ENCODE results near the gene RAB33B. TPM values are rescaled to one million over a fixed set of nuclear protein-coding genes. Genes with fewer than 3 reads are reported as not detected.
A peak's percentile ranks its signal among the peaks of the same experiment; 100 is the strongest.

RAB33B gene
- total and polyA plus RNA-seq, 2 donors (not counting 1 experiment from before 2014, with no cell fraction given), result 11.4 to 11.7 TPM

DNA sequence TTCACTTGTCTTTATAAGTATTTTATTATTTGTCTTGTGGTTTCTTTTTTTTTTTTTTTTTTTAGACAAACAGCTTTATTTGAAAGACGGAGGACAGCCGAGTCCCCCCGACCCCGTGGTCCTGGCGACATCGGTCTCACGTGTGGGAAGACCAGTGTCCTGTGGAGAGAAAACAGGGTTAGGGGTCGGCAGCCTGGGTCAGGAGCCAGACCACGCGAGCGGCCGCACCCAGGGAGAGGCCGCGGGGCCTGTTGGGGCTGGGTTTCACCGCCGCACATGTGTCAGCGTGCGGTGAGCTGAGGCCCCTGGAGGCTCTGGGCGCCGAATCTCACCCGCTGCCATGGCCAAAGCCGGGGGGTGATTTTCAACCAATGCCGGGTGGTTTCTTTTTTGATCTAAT is 17.8 kb upstream of the RAB33B start:
- Histone ChIP-seq H3K36me3 (ENCODE audit: control insufficient read depth, insufficient read depth, low read length) (no peaks in the 10 kb centered on the region), H3K4me2 (ENCODE audit: extremely low read depth, insufficient read depth, low read length) (no peak overlapping the region), H2AFZ (ENCODE audit: low read length) (no peak overlapping the region), H3K9me3 (ENCODE audit: control insufficient read depth, insufficient read depth, low read depth, low read length) (no peaks in the 10 kb centered on the region), H3K4me3 (replicated peaks in 1 of 4; ENCODE audit: control extremely low read depth in 1 of 4, insufficient read depth in 1 of 4, low read depth in 3 of 4, low read length in 4 of 4) (no peak overlapping the region), H3K27me3 (ENCODE audit: control insufficient read depth, insufficient read depth, low read length) (no peaks in the 10 kb centered on the region), H3K9ac (ENCODE audit: insufficient read depth, low read length) (no peak overlapping the region), H3K4me1 (ENCODE audit: control insufficient read depth, extremely low read depth, insufficient read depth, low read length) (no peaks in the 10 kb centered on the region), H3K27ac (ENCODE audit: insufficient read depth, low read length) (no peak overlapping the region), H4K20me1 (ENCODE audit: control insufficient read depth, extremely low read depth, insufficient read depth, low read length) (no peaks in the 10 kb centered on the region), H3K79me2 (ENCODE audit: control insufficient read depth, insufficient read depth, low read length) (no peaks in the 10 kb centered on the region)
- no peak for TF ChIP-seq EZH2 (IDR thresholded peaks at IDR 0.05; ENCODE audit: low read length, missing control alignments)
- TF ChIP-seq, protein P1, sequence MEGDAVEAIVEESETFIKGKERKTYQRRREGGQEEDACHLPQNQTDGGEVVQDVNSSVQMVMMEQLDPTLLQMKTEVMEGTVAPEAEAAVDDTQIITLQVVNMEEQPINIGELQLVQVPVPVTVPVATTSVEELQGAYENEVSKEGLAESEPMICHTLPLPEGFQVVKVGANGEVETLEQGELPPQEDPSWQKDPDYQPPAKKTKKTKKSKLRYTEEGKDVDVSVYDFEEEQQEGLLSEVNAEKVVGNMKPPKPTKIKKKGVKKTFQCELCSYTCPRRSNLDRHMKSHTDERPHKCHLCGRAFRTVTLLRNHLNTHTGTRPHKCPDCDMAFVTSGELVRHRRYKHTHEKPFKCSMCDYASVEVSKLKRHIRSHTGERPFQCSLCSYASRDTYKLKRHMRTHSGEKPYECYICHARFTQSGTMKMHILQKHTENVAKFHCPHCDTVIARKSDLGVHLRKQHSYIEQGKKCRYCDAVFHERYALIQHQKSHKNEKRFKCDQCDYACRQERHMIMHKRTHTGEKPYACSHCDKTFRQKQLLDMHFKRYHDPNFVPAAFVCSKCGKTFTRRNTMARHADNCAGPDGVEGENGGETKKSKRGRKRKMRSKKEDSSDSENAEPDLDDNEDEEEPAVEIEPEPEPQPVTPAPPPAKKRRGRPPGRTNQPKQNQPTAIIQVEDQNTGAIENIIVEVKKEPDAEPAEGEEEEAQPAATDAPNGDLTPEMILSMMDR (conservative IDR thresholded peaks at IDR 0.05 in 1 of 2, IDR thresholded peaks at IDR 0.05 in 1 of 2; ENCODE audit: low read depth in 1 of 2, low read length in 2 of 2), result no peak
- no peak for DNase-seq (ENCODE audit: low read depth in 2 of 2)

DNA sequence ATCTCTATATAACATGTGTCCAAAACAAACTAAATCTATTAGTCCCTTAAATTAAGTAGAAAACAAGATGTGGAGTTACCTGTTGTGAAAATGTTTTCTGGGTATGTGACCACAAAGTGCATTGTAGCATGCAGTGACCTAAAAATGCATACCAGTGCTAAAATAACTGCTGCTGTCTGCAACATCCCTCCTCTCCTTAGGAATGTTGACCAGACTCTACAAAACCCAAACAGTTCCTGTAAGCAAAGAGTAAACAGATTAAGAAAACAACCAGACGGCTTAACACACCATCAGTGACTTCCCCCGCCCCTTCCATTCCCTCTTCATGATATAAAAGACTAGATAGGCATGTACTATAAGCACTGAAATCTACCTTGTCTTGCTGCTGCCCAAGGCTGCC is 15.8 kb upstream of the RAB33B start:
- Histone ChIP-seq H3K36me3 (ENCODE audit: control insufficient read depth, insufficient read depth, low read length) (no peaks in the 10 kb centered on the region), H3K9ac (ENCODE audit: insufficient read depth, low read length) (no peak overlapping the region), H3K4me2 (ENCODE audit: extremely low read depth, insufficient read depth, low read length) (no peak overlapping the region), H3K27ac (ENCODE audit: insufficient read depth, low read length) (no peak overlapping the region), H4K20me1 (ENCODE audit: control insufficient read depth, extremely low read depth, insufficient read depth, low read length) (no peaks in the 10 kb centered on the region), H3K9me3 (ENCODE audit: control insufficient read depth, insufficient read depth, low read depth, low read length) (no peaks in the 10 kb centered on the region), H3K79me2 (ENCODE audit: control insufficient read depth, insufficient read depth, low read length) (no peaks in the 10 kb centered on the region), H3K4me1 (ENCODE audit: control insufficient read depth, extremely low read depth, insufficient read depth, low read length) (no peaks in the 10 kb centered on the region), H3K4me3 (replicated peaks in 1 of 4; ENCODE audit: control extremely low read depth in 1 of 4, insufficient read depth in 1 of 4, low read depth in 3 of 4, low read length in 4 of 4) (no peak overlapping the region), H3K27me3 (ENCODE audit: control insufficient read depth, insufficient read depth, low read length) (no peaks in the 10 kb centered on the region), H2AFZ (ENCODE audit: low read length) (no peak overlapping the region)
- TF ChIP-seq, protein P1 (conservative IDR thresholded peaks at IDR 0.05 in 1 of 2, IDR thresholded peaks at IDR 0.05 in 1 of 2; ENCODE audit: low read depth in 1 of 2, low read length in 2 of 2), result no peak
- TF ChIP-seq EZH2 (IDR thresholded peaks at IDR 0.05; ENCODE audit: low read length, missing control alignments), result no peak
- no peak for DNase-seq (ENCODE audit: low read depth in 2 of 2)

DNA sequence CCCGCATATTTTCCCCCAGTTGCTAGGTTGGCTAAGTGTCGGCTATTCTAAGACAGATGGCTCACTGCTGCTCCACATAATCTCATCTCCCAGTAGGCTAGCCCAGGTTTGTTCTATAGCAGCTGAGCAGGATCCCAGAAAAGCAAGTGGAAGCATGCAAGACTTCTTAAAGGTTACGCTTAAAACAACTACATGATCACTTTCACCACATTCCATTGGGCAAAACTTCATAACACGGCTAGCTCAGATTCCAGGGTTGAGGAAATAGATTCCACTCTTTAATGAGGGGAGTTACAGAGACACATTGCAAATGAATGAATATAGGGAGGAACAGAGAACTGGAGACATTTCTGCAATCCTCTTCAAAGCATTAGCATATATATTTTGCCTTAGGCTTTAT is 12.9 kb upstream of the RAB33B start:
- no peaks in the 10 kb centered on the region for H3K4me1 ChIP-seq (ENCODE audit: control insufficient read depth, extremely low read depth, insufficient read depth, low read length)
- H3K36me3 ChIP-seq (ENCODE audit: control insufficient read depth, insufficient read depth, low read length), result no peaks in the 10 kb centered on the region
- no peaks in the 10 kb centered on the region for H3K79me2 ChIP-seq (ENCODE audit: control insufficient read depth, insufficient read depth, low read length)
- H3K9me3 ChIP-seq (ENCODE audit: control insufficient read depth, insufficient read depth, low read depth, low read length), result no peaks in the 10 kb centered on the region
- no peak overlapping the region for H2AFZ ChIP-seq (ENCODE audit: low read length)
- H3K9ac ChIP-seq (ENCODE audit: insufficient read depth, low read length), result no peak overlapping the region
- no peaks in the 10 kb centered on the region for H3K27me3 ChIP-seq (ENCODE audit: control insufficient read depth, insufficient read depth, low read length)
- H3K4me2 ChIP-seq (ENCODE audit: extremely low read depth, insufficient read depth, low read length), result no peak overlapping the region
- H3K27ac ChIP-seq (ENCODE audit: insufficient read depth, low read length), result no peak overlapping the region
- no peaks in the 10 kb centered on the region for H4K20me1 ChIP-seq (ENCODE audit: control insufficient read depth, extremely low read depth, insufficient read depth, low read length)
- DNase-seq (ENCODE audit: low read depth in 2 of 2), result peak in 1 of 2 donors; percentile 58
- no peak overlapping the region for H3K4me3 ChIP-seq (replicated peaks in 1 of 4; ENCODE audit: control extremely low read depth in 1 of 4, insufficient read depth in 1 of 4, low read depth in 3 of 4, low read length in 4 of 4)
- TF ChIP-seq, protein P1 (conservative IDR thresholded peaks at IDR 0.05 in 1 of 2, IDR thresholded peaks at IDR 0.05 in 1 of 2; ENCODE audit: low read depth in 1 of 2, low read length in 2 of 2), result no peak
